HG02678 (cell line): ENCODE data around the gene OSBPL7.

ENCODE experiments used
- ATAC-seq: cut with Tn5 transposase; IDR thresholded peaks from one replicate; pipeline ENCODE4 v1.9.1; 2021; ENCODE audit warnings: mild to moderate bottlenecking, moderate library complexity; ENCODE audit not compliant: unreplicated experiment

The OSBPL7 gene

GRCh38 chr17:47829870-47830269 lies 8.3 kb upstream of the OSBPL7 start:
- ATAC-seq, result no peak

GRCh38 chr17:47823519-47823918 lies 1.9 kb upstream of the OSBPL7 start:
- no peak for ATAC-seq

- no peak for ATAC-seq
These were observed 1.2 kb upstream of the OSBPL7 start for GRCh38 chr17:47822785-47823184.

GRCh38 chr17:47821031-47821423 lies 567 bp downstream of the OSBPL7 start:
- ATAC-seq, result no peak

GRCh38 chr17:47820033-47820789 lies 1.4 kb downstream of the OSBPL7 start:
- no peak for ATAC-seq

GRCh38 chr17:47819475-47819874 lies 2.1 kb downstream of the OSBPL7 start:
- ATAC-seq, result no peak

- no peak for ATAC-seq
These were observed 3.4 kb downstream of the OSBPL7 start for GRCh38 chr17:47818002-47818695.

GRCh38 chr17:47816947-47817346 lies 4.6 kb downstream of the OSBPL7 start:
- no peak for ATAC-seq

- ATAC-seq, result no peak
These were observed 5.4 kb downstream of the OSBPL7 start for GRCh38 chr17:47816111-47816735.

- no peak for ATAC-seq
These were observed 6.3 kb downstream of the OSBPL7 start for GRCh38 chr17:47815106-47815918.

GRCh38 chr17:47813512-47814031 lies 8.0 kb downstream of the OSBPL7 start:
- ATAC-seq, result no peak

GRCh38 chr17:47813077-47813476 lies 8.5 kb downstream of the OSBPL7 start:
- ATAC-seq, result no peak

GRCh38 chr17:47812146-47812920 lies 9.3 kb downstream of the OSBPL7 start:
- no peak for ATAC-seq

GRCh38 chr17:47811709-47812108 lies 9.9 kb downstream of the OSBPL7 start:
- no peak for ATAC-seq

- ATAC-seq, result no peak
These were observed 10.5 kb downstream of the OSBPL7 start for GRCh38 chr17:47810901-47811635.

- ATAC-seq, result no peak
These were observed 11.3 kb downstream of the OSBPL7 start for GRCh38 chr17:47810200-47810821.

GRCh38 chr17:47808830-47809480 lies 12.6 kb downstream of the OSBPL7 start:
- ATAC-seq, result no peak

- no peak for ATAC-seq
These were observed 13.4 kb downstream of the OSBPL7 start for GRCh38 chr17:47808036-47808829.
